Prostate gland (tissue), 2 donors: ENCODE measurements around the gene NACC1.

ENCODE experiments used
- CTCF ChIP-seq, 4 experiments: fragments of 200-600 bp in 2 of 4; fragments of 450-650 bp in 2 of 4; sonication (generic) in 2 of 4; IDR thresholded peaks; 1 replicate in 3 of 4; 2 replicates in 1 of 4; pipeline ENCODE4 v1.5.1; 2016 to 2019; ENCODE audit warnings: antibody characterized with exemption in 4 of 4, mild to moderate bottlenecking in 2 of 4, moderate library complexity in 2 of 4
- POLR2A ChIP-seq: fragments of 450-650 bp; IDR thresholded peaks from one replicate; pipeline ENCODE4 v1.6.1; 2016; ENCODE audit warnings: antibody characterized with exemption, mild to moderate bottlenecking

GRCh38 chr19:13083008-13083404 is 35.1 kb upstream of the NACC1 start:
- no peak for TF ChIP-seq CTCF (IDR thresholded peaks at IDR 0.05)
- TF ChIP-seq POLR2A, result no peak
